ENCODE data around the gene PMEPA1.

Gene PMEPA1

GRCh38 chr20:57619051-57619831 is 90.6 kb downstream of the PMEPA1 start:
- DNase-seq, result no peak

- no peak for DNase-seq
Observed at GRCh38 chr20:57618764-57619050, 91.1 kb downstream of the PMEPA1 start.

GRCh38 chr20:57618091-57618763 is 91.6 kb downstream of the PMEPA1 start:
- no peak for DNase-seq

GRCh38 chr20:57617079-57617795 is 92.6 kb downstream of the PMEPA1 start:
- DNase-seq, result no peak

- no peak for DNase-seq
Observed at GRCh38 chr20:57616143-57616951, 93.5 kb downstream of the PMEPA1 start.

- DNase-seq, result no peak
Observed at GRCh38 chr20:57615445-57615811, 94.4 kb downstream of the PMEPA1 start.

- DNase-seq, result no peak
Observed at GRCh38 chr20:57614490-57615444, 95.0 kb downstream of the PMEPA1 start.

GRCh38 chr20:57613481-57613921 is 96.3 kb downstream of the PMEPA1 start:
- DNase-seq, result no peak

GRCh38 chr20:57612916-57613315 is 96.9 kb downstream of the PMEPA1 start:
- no peak for DNase-seq

GRCh38 chr20:57612436-57612835 is 97.4 kb downstream of the PMEPA1 start:
- no peak for DNase-seq

GRCh38 chr20:57611586-57612311 is 98.1 kb downstream of the PMEPA1 start:
- DNase-seq, result no peak

GRCh38 chr20:57610261-57610952 is 99.4 kb downstream of the PMEPA1 start:
- DNase-seq, result no peak

GRCh38 chr20:57609842-57610167 is 100.0 kb downstream of the PMEPA1 start:
- no peak for DNase-seq

- DNase-seq, result no peak
Observed at GRCh38 chr20:57609086-57609841, 100.6 kb downstream of the PMEPA1 start.

- no peak for DNase-seq
Observed at GRCh38 chr20:57608516-57608915, 101.3 kb downstream of the PMEPA1 start.

GRCh38 chr20:57605878-57606277 is 103.9 kb downstream of the PMEPA1 start:
- DNase-seq, result no peak

GRCh38 chr20:57605045-57605444 is 104.8 kb downstream of the PMEPA1 start:
- no peak for DNase-seq

GRCh38 chr20:57603120-57603519 is 106.7 kb downstream of the PMEPA1 start:
- no peak for DNase-seq

- DNase-seq, result no peak
Observed at GRCh38 chr20:57601737-57602136, 108.1 kb downstream of the PMEPA1 start.

GRCh38 chr20:57601211-57601570 is 108.6 kb downstream of the PMEPA1 start:
- no peak for DNase-seq

Data from SHP77 treated with DMSO at 0.1 percent for 48 hours (cell line).